Karpas-422 (cell line): ENCODE measurements around the gene HOXD11. TPM values are rescaled to one million over a fixed set of nuclear protein-coding genes. Genes with fewer than 3 reads are reported as not detected.

ENCODE experiments used
- DNase-seq: peaks from one replicate; pipeline ENCODE4 v3.0.0-alpha.2; 2015
- H2AFZ ChIP-seq: fragments of 200-600 bp; sonication (generic); 2 replicates; pipeline ENCODE4 v1.6.1; 2014; ENCODE audit warnings: antibody characterized with exemption, low read length, mixed read lengths
- H3K27ac ChIP-seq: fragments of 200-600 bp; sonication (generic); 2 replicates; pipeline ENCODE4 v1.5.1; 2014; ENCODE audit warnings: mild to moderate bottlenecking, low read length, moderate library complexity
- H3K27me3 ChIP-seq: fragments of 200-600 bp; sonication (generic); 2 replicates; pipeline ENCODE4 v1.6.1; 2014; ENCODE audit warnings: low read length, mixed read lengths
- H3K36me3 ChIP-seq: fragments of 200-600 bp; sonication (generic); 2 replicates; pipeline ENCODE4 v1.6.1; 2014; ENCODE audit warnings: low read length, mixed read lengths; ENCODE audit not compliant: insufficient read depth
- H3K4me1 ChIP-seq: fragments of 200-600 bp; sonication (generic); 2 replicates; pipeline ENCODE4 v1.6.1; 2014; ENCODE audit warnings: mild to moderate bottlenecking, low read length, mixed read lengths
- H3K4me2 ChIP-seq: fragments of 200-600 bp; sonication (generic); 2 replicates; pipeline ENCODE4 v1.6.1; 2014; ENCODE audit warnings: low read length, low read depth, mild to moderate bottlenecking; ENCODE audit not compliant: poor library complexity, severe bottlenecking
- H3K4me3 ChIP-seq: fragments of 200-600 bp; sonication (generic); 2 replicates; pipeline ENCODE4 v1.5.1; 2014; ENCODE audit warnings: mild to moderate bottlenecking, antibody characterized with exemption, low read length, mixed read lengths
- H3K79me2 ChIP-seq: fragments of 200-600 bp; sonication (generic); 2 replicates; pipeline ENCODE4 v1.6.1; 2014; ENCODE audit warnings: mild to moderate bottlenecking, low read length, mixed read lengths
- H3K9ac ChIP-seq: fragments of 200-600 bp; sonication (generic); 2 replicates; pipeline ENCODE4 v1.6.0; 2014; ENCODE audit warnings: low read length
- H3K9me2 ChIP-seq: fragments of 200-600 bp; sonication (generic), shearing (Covaris generic); replicated peaks from 2 replicates; pipeline ENCODE4 v1.6.0; 2014; ENCODE audit warnings: mild to moderate bottlenecking, low read length, moderate library complexity; ENCODE audit not compliant: insufficient read depth
- H3K9me3 ChIP-seq: fragments of 300-700, 200-600 bp; sonication (generic); 2 replicates; pipeline ENCODE4 v1.6.1; 2014; ENCODE audit warnings: low read length, mixed read lengths
- H4K20me1 ChIP-seq: fragments of 200-600 bp; sonication (generic); 2 replicates; pipeline ENCODE4 v1.6.1; 2014; ENCODE audit warnings: mild to moderate bottlenecking, antibody characterized with exemption, low read length, low read depth; ENCODE audit not compliant: insufficient read depth
- total RNA-seq: library from RNA; depleted of rRNA; stranded (reverse); fragments of >200 nt; shearing (Covaris generic); gene quantifications from 2 replicates; pipeline ENCODE4 v1.2.3, GENCODE V29; 2014; ENCODE audit warnings: low replicate concordance; rRNA removed

Gene HOXD11
- total RNA-seq: not detected in 2 replicates

- Histone ChIP-seq H3K36me3 (no peaks in the 10 kb centered on the region), H3K79me2 (no peaks in the 10 kb centered on the region), H3K4me3 (no peak within 1 kb of the TSS), H3K9me3 (no peaks in the 10 kb centered on the region), H2AFZ (no peak within 1 kb of the TSS), H3K4me2 (no peak within 1 kb of the TSS), H3K27me3 (no peaks in the 10 kb centered on the region), H4K20me1 (no peaks in the 10 kb centered on the region), H3K4me1 (peaks cover 10% of the 10 kb centered on the region), H3K9ac (no peak within 1 kb of the TSS), H3K27ac (no peak within 1 kb of the TSS), H3K9me2 (no peaks in the 10 kb centered on the region)
- no peak for DNase-seq
Measured at GRCh38 chr2:176106581-176107539, at the start of gene HOXD11. Gene HOXD11 (plus strand): TSS chr2:176107280. CDS start chr2:176107356, 76 bp downstream.

GRCh38 chr2:176063958-176064357 lies 43.1 kb upstream of the HOXD11 start:
- Histone ChIP-seq H3K9me3 (no peaks in the 10 kb centered on the region), H3K4me2 (no peak overlapping the region), H3K4me3 (no peak overlapping the region), H2AFZ (no peak overlapping the region), H4K20me1 (no peaks in the 10 kb centered on the region), H3K27ac (no peak overlapping the region), H3K9ac (no peak overlapping the region), H3K27me3 (no peaks in the 10 kb centered on the region), H3K79me2 (no peaks in the 10 kb centered on the region), H3K9me2 (no peaks in the 10 kb centered on the region), H3K4me1 (peaks cover 5% of the 10 kb centered on the region), H3K36me3 (no peaks in the 10 kb centered on the region)
- DNase-seq: no peak

- Histone ChIP-seq H3K9ac (no peak overlapping the region), H3K9me2 (no peaks in the 10 kb centered on the region), H3K4me3 (no peak overlapping the region), H3K9me3 (no peaks in the 10 kb centered on the region), H3K27ac (no peak overlapping the region), H3K4me1 (peaks cover 10% of the 10 kb centered on the region), H3K79me2 (no peaks in the 10 kb centered on the region), H4K20me1 (no peaks in the 10 kb centered on the region), H2AFZ (no peak overlapping the region), H3K27me3 (no peaks in the 10 kb centered on the region), H3K36me3 (no peaks in the 10 kb centered on the region), H3K4me2 (no peak overlapping the region)
- no peak for DNase-seq
Measured at GRCh38 chr2:176066645-176067588, 40.2 kb upstream of the HOXD11 start.

- no peaks in the 10 kb centered on the region for H3K9me2 ChIP-seq
- DNase-seq: no peak
- no peaks in the 10 kb centered on the region for H4K20me1 ChIP-seq
- H3K9me3 ChIP-seq: no peaks in the 10 kb centered on the region
- H3K27ac ChIP-seq: no peak overlapping the region
- no peaks in the 10 kb centered on the region for H3K79me2 ChIP-seq
- H3K9ac ChIP-seq: no peak overlapping the region
- no peak overlapping the region for H3K4me2 ChIP-seq
- peaks cover 10% of the 10 kb centered on the region for H3K4me1 ChIP-seq
- H2AFZ ChIP-seq: no peak overlapping the region
- H3K4me3 ChIP-seq: no peak overlapping the region
- no peaks in the 10 kb centered on the region for H3K36me3 ChIP-seq
- no peaks in the 10 kb centered on the region for H3K27me3 ChIP-seq
Measured at GRCh38 chr2:176067589-176068418, 39.3 kb upstream of the HOXD11 start.

- Histone ChIP-seq H3K36me3 (no peaks in the 10 kb centered on the region), H3K9ac (no peak overlapping the region), H4K20me1 (no peaks in the 10 kb centered on the region), H3K79me2 (no peaks in the 10 kb centered on the region), H3K9me2 (no peaks in the 10 kb centered on the region), H3K4me3 (no peak overlapping the region), H3K4me2 (no peak overlapping the region), H2AFZ (no peak overlapping the region), H3K9me3 (no peaks in the 10 kb centered on the region), H3K27me3 (no peaks in the 10 kb centered on the region), H3K4me1 (peaks cover 10% of the 10 kb centered on the region), H3K27ac (no peak overlapping the region)
- DNase-seq: no peak
Measured at GRCh38 chr2:176068419-176068832, 38.7 kb upstream of the HOXD11 start.

- H3K27ac ChIP-seq: no peak overlapping the region
- H3K4me1 ChIP-seq: peaks cover 7% of the 10 kb centered on the region
- no peaks in the 10 kb centered on the region for H3K27me3 ChIP-seq
- no peaks in the 10 kb centered on the region for H3K36me3 ChIP-seq
- H2AFZ ChIP-seq: no peak overlapping the region
- H3K9ac ChIP-seq: no peak overlapping the region
- no peak overlapping the region for H3K4me3 ChIP-seq
- no peaks in the 10 kb centered on the region for H3K9me3 ChIP-seq
- no peaks in the 10 kb centered on the region for H3K79me2 ChIP-seq
- no peaks in the 10 kb centered on the region for H3K9me2 ChIP-seq
- DNase-seq: no peak
- no peak overlapping the region for H3K4me2 ChIP-seq
- H4K20me1 ChIP-seq: no peaks in the 10 kb centered on the region
Measured at GRCh38 chr2:176071330-176072291, 35.5 kb upstream of the HOXD11 start.

GRCh38 chr2:176072292-176072669 lies 34.8 kb upstream of the HOXD11 start:
- Histone ChIP-seq H3K9ac (no peak overlapping the region), H3K4me2 (no peak overlapping the region), H3K9me3 (no peaks in the 10 kb centered on the region), H3K4me3 (no peak overlapping the region), H3K36me3 (no peaks in the 10 kb centered on the region), H4K20me1 (no peaks in the 10 kb centered on the region), H3K79me2 (no peaks in the 10 kb centered on the region), H3K4me1 (peaks cover 7% of the 10 kb centered on the region), H3K9me2 (no peaks in the 10 kb centered on the region), H3K27me3 (no peaks in the 10 kb centered on the region), H3K27ac (no peak overlapping the region), H2AFZ (no peak overlapping the region)
- DNase-seq: no peak
